RPMI8226 (cell line): ENCODE data around the gene PEPD.

Experiments used
- DNase-seq: peaks from one replicate; pipeline ENCODE4 v3.0.0-alpha.2; 2015

Gene PEPD

DNA sequence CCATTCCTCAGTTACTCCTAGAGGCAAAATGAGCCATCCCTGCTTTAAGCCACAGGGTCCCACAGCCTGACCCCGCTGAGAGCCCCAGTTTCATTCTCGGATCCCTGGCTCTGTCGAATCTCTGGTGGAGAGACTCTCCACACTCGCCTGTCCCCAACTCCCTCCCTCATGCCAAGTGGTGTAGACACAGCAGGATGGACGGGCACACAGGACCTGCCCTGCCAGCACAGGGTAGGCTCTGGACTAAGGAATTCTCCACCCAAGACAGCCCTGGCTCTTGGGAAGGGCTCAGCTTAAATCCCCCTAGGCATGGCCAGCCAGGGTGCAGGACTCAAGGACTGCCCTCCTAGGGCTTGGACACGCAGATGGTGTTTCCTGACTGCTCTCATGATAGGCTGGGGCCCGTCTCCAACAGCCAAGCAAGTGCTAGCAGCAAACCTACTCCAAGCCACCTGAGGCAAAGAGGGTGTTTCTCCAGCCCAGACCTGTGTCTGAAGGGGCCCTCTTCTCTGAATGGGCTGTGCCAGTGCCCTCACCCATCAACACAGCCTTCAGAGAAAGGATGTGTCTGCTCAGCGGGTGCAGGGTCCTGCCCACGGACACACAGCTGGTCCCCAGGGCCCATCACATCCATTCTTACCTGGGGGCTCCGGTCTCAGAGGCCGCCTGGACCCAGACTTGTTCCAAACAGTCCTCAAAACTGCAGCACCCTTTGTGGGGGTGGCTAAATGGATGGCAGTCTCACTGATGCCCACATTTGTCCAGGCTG is 65.3 kb downstream of the PEPD start:
- DNase-seq: no peak

DNA sequence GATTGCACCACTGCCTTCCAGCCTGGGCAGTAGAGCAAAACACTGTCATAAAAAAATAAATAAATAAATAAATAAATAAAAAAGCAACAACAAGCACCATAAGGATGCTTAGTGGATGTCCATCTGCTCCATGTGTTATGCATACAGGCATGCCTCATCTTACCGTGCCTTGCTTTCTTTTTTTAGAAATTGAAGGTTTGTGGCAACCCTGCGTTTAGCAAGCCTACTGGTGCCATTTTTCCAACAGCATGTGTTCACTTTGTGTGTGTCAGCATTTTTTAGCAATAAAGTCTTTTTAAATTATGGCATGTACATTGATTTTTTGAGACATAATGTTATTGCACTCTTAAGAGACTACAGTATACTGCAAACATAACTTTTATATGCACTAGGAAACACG is 68.3 kb downstream of the PEPD start:
- DNase-seq: no peak

DNA sequence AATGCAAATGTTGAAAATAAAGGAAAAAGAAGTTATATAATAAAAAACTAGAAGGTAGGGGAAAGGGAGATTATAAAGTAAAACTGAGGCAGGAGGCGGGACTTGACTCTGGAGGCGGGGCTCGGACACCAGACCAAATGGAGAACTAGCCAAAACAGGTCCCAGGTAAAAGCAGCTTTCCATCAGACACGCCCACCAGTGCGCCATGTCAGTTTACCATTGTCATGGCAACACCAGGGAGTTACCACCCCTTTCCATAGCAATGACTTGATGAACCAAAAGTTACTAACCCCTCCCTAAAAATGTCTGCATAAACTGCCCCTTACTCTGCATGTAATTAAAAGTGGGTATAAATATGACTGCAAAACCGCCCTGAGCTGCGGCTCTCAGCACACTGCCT is 70.9 kb downstream of the PEPD start:
- no peak for DNase-seq

DNA sequence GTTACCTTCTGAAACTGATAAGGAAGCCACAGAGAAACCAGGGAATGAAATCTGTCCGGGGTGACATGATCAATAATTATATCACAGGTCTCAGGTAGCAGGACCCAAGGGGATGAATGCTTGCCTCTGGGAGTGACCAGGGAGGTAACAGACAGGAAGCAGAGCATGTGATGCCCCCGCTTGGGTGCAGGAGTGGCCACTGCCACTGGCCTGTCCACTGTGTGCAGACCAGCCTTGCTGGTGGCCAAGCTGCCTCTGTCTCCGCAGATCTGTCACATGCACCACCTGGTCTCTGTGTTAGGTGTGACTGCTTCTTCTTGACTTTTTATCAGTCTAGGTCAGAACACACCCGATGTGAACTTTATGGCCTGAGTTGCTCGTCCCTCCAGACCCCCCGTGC is 71.8 kb downstream of the PEPD start:
- DNase-seq: no peak

DNA sequence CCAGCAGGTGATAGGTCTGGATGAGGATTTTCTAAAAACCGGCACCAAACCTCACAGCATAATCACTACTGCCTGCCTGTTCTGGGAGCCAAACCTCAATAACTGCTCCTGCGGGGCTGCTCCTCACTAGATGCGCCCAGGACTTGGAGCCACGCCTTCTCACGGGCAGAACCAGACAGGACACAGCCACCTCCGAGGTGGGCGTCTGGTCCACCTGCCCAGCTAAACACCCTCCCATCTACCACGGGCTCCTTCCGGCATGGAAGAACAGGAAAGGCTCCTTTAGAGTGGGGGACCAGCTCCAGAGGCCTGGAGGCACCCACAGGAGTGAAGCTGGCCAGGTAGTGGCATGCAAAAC is 73.5 kb downstream of the PEPD start:
- DNase-seq: no peak

DNA sequence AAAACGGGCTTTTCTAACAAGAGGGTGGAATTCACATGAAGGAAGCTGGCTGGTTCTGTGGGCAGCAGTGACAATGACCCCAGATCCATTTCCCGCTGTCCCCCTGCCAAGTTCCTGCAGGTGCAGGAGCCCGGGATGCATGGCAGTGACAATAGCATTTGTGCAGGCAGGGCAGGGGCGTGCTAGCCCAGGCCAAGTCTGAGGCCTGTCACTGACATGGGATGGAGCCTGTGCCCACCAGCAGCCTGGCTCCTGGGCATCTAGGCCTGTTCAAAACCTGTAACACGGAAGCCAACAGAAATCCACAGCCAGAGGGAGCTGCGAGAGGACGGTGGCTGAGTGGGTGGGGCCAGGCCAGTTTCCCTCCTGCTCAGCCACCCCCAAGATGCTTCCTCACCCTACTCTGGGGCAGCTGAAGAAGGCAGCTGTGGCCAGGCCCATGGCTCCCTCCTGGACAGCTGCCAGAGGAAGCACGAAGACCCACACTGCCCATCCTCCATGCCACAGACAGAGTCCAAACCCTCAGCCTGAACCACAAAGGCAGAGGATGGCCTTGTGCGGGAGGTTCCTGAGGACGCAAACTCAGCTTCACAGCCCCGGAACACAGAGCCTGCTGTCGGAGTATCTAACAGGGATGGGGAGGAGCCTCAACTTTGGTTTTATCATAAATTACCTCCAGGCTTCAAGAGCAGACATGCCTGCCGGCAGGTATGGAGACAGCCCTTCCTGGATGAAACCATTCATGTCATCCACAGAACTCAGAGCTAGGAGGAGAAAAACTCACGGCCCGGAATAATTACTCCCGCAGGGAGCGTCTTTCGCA is 74.0 kb downstream of the PEPD start:
- no peak for DNase-seq

DNA sequence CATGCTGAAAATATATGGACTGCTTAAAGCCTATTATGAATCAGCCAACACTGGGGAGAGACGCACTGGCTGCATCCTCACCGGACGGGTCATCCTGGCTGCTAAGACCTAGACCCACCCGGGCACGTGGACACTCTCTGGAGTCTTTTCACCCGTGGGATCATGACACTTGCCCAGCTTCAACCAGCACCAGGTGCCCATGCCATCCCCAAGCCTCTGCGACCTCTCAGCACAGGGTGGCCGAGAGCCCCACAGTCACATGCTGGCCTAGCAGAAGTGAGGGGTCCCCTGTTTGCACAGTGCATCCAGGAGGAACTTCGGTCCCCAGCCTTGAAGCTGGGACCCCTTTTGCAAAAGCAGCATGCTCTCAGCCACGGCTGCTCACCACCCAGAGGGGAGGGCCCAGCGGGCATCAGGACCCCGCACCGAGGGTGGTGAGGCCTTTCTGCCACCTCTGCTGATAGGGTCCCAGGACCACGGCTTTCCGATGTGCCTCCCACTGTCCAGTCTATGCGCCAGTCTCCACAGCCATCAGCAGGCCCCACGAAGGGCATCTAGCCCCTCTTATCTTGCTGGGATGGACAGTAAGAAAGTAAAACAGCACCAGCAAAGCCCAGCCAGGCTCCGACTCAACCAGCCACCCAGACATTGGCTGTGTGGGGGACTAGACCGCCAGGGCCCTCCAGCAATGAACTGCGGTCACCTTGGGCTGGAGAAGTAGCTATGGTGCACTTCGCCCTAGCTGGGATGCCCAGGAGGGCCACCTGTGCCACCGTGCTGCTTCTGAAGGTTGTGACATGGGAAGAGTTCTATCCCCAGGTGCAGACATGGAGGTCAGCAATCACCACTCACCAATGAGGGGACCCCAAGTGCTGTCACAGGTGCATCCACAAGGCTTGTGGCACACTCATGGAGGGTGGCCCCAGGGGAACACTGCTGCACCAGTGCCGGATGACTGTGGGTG is 75.0 kb downstream of the PEPD start:
- no peak for DNase-seq

DNA sequence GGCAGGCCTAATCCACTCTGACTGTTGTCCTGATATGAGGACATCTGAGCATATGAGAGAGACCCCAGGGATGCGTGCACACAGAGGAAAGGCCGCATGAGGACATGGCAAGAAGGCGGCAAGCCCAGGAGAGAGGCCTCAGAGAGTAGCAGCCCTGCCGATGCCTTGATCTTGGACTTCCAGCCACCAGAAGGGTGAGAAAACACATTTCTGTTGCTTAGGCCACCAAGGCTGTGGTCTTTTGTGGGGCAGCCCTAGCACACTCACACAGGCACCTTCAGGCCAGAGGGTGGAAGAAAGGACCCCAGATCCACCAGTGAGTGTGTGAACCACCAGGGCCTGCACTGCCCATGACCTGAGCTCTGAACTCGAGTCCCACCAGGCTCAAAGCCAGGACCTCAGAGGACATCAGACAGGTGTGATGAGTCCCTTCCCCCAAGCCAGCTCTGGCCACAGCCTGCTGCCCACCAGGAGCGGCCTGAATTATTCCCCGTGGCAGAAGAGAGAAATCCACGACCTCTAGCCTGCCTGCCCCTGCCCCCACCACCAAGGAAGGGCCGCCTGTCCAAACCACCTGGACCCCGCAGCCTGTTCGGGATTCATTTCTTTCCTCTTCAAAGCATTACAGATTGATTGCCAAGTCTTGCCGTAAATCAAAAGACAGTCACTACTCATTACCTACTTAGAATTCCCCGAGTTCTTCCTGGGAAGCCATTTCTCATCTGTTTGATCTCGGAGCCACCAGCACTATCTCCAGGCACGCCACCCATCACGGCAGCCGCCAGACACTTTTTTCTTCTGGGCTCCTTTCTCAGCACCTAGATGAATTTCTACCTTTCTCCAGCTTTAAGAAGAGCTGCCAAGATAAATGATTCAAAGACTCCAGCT is 75.9 kb downstream of the PEPD start:
- DNase-seq: no peak

DNA sequence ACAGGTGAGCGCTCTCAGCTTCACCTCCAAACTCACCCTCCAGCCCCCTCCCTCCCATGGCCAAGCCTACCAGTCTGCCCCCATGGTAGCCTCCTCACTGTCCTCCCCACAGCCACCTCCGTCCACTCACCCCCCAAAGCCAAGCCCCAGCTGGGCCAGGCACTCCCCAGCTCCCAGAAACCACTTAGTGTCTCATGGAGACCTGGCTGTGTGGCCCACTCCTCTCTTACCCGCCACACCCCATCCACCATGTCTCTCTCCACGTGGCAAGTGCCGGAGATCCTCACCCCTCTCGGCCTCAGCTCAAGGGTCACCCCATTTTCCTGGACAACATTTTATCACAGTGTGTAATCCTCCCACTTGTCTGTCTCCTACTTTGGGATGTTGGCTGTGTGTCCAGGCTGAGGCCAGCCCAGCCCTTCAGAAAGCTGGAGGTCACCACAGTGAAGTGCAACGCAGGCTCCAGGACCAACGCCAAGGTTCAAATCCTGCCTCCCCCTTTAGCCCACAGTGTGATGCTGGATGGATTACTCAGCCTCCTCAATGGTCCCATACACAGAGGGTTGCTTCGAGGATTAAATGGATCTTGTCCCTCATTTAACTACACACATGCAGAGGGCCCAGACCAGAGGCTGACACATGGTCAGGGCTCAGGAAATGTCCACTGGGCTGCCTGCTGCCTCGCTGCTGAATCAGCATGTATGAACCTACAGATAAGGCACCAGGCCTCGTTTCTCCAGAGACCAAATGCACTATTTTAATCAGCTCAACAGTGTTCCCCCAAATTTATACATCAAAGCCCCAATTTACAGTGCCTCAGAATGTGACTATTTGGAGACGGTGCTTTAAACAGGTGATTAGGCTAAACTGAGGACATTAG is 76.8 kb downstream of the PEPD start:
- DNase-seq: no peak

DNA sequence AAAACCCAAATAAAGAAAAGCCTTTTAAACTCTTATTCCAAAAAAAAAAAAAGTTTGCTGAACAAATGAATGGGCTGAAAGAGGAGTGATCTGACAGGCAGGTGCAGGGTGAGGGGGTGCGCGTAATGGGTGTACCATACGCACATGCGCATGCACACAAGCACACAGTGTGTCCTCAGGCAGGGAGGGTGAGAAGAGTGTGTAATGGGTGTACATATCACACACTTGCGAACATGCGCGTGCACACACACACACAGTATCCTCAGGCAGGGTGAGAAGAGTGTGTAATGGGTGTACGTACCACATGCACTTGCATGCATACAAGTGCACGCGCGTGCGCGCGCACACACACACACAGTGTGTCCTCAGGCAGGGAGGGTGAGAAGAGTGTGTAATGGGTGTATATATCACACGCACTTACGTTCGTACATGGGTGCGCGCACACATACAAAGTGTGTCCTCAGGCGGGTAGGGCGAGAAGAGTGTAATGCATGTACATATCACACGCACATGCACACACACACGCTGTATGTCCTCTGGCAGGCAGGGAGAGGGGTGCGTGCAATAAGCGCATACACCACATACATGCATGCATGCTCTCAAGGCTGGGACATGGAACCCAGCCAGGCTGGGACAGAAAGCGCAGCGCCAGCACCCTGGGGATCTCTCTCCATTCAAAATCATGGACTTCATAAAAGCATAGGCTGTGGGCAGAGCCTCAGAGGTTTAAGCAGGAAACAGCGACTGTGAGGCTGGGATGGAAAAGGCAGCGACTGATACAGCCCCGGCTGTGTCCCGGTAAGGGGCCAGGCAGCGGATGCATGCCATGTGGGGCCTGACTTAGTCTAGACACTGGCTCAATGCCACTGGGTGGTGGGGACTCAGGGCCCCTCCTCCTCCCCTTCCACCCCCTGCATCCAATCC is 77.7 kb downstream of the PEPD start:
- no peak for DNase-seq

DNA sequence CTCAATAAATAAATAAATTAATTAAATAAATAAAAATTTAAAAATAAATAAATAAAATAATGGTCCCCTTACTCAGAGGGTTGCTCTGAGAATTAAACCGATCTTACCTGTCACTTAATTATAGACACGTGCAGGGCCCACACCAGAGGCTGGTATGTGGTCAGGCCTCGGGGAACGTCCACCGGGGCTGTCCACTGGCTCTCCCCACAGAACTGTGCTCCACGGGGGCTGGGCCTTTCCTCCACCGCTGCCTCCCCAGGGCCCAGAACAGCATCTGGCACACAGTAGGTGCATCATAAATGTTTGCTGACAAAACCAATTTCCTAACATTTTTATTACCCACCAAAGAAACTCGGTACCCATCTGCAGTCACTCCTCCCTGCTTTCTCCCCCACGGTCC is 78.9 kb downstream of the PEPD start:
- DNase-seq: no peak

DNA sequence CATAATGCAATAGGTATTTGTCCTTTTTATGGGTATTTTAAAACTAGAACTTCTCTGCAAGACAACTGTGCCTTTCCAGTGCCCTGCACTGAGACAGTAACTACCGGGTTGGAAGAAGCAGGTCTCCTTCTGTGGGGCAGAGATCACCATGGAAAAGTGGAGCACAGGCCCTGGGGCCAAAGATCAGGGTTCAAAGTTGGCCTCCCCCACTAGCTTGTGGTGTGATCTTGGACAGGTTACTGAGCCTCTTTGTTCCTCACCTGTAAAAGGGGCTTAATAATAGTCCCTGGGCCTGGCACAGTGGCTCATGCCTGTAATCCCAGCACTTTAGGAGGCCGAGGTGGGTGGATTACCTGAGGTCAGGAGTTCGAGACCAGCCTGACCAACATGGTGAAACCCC is 79.8 kb downstream of the PEPD start:
- DNase-seq: no peak

DNA sequence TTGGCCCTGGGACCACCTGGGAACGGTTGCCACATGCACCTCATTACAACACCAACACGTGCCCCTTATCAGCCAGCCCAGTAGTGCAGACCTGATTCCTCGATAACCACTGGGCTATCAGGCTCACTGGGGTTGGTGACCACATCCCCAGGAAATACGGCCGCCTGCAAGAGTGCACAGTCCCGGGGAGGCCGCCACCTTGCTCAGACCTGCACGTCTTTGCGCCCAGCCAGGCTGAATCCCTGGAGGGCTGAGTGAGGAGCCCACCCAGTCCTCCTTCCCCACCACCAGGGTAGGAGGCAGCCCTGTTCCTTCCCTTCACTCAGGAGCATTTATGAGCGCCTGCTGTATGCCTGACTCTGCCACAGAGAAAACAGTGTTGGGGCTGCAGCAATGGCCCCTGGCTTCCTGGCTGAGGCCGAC is 80.3 kb downstream of the PEPD start:
- DNase-seq: no peak

DNA sequence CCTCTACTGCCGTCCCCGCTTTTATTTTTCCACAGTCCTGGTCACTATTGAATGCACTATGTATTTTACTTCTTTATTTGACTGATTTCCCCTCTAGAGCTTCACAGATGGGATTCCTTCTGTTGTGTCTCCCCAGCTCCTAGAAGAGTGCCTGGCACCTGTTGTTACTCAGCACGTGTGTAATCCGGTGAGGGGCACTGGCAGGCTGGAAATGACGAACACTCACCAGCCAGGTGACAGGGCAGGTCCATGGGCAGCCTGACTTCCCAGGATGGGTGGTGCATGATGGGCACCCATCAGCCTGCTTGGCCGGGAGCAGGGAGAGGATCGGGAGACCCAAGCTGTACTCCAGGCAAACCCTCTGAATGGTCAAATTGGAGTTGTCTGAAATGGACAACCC is 80.9 kb downstream of the PEPD start:
- no peak for DNase-seq

DNA sequence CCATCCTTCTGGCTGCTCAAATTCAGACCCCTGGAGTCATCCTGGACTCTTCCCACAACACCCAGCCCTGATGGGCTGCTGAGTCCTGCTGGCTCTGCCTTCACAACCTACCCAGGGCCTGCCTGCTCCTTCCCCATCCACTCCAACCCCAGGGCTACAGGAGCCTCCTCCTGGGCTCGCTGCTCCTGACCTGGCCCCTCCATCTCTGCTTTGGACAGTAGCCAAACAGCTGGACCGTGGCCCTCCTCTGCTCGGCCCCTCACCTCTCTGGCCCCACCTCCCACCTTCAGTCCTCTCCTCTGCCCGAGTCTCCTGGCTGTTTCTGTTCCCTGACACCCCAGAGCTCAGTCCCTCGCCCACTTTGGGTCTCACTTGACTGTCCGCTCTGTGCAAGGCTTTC is 81.3 kb downstream of the PEPD start:
- no peak for DNase-seq

DNA sequence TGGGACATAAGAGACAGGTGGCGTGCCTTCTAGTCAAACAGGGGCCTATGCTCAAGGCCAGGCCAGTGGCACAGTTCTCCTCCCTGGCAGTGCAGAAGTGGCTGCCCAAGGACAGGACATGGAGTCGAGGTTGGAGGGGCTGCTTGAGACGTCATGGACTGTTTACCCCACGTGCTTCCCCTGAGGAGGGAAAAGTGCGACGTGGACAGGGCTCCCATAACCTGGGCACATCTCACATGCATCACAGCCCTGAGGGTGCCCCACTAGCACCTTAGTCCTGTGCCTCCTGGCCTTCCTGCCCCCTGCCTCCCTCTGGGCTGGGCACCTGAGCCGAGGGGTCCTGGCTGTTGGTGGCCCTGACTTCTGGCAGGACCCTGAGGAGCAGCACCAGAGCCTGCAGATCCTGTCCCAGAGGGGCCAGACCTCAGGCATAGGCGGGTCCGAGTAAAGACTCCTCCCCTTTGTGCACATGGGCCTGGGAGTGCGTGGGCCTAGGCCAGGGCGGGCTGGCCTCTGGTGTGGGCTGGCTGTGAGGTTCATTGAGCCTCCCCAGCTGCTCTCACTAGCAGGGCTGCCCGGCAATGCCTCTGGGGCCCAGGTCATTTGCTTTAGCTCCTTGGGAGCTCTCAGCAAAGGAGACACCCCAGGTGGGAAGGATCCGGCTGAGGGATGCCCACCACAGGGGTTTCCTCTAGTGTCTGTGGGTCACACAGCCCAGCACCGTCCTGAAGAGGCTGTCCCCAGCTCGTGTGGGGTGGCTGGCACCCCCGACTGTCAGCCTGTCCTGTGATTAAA is 82.4 kb downstream of the PEPD start:
- DNase-seq: no peak

DNA sequence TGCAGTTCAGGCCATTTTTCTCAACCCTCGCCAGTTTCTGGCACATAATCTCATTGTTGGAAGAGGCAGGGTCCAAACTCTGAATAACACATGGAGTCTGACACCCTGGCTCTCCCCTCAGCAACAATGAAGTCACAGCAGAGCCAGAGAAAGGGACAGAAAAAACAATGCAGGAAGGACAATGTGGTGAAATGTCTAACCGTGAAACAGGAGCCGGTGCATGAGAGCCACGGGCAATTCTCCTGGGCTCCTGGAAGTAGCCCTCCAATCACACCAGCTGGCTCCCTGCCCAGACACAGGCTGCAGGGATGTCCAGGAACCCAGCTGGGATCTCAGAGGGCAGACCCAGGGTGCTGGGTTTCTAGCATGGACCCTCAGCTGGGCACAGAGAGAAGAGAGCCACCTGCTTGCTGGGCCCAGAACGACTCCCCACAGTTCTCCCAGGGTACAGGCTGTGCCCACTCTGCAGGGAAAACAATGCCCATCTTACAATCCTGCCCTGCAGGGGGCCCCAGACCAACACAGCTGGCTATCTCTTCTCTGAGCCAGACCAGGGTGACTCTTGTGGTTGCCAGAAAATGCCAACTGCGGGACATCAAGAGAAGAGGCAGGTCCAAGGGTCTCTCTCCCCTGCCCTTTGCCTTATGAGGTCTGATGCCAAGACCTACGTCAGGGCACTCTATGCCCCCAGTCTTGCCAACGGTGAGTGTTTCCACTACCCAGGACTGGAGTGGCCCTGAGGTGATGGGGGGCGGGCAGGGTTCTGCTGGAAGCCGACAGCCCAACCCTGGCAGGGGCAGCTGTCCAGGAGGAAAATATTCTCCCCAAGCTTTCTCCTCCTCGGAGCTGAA is 83.5 kb downstream of the PEPD start:
- peak; percentile 5 for DNase-seq

DNA sequence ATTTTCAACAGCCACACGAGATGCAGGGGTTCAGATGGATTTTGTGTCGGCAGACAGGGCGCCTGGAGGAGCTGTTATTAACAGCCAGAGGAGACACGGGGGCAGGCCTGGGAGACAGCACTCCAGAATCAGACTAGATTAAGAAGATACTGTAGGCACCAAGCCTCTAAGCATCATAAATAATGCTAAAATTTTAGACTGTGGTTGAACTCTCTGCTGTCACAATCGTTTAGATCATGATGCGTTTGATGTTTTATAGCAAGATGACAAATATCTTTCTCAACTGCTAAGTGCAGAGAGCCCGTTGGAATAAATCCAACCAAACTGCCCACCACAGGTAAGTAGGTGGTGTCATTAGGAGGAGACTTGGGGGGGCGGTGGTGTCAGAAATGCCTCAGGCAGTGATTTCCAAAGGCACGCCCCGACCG is 84.2 kb downstream of the PEPD start:
- DNase-seq: no peak
